Bronchial epithelial cell (primary cell): ENCODE measurements around the gene RYR2. TPM values are rescaled to one million over a fixed set of nuclear protein-coding genes. Genes with fewer than 3 reads are reported as not detected.
A peak's percentile ranks its signal among the peaks of the same experiment; 100 is the strongest.

ENCODE experiments used
- DNase-seq: peaks from one replicate; pipeline ENCODE4 v3.0.0-alpha.2; 2010; ENCODE audit warnings: low read depth
- FAIRE-seq: peaks from 2 replicates; lab custom pipeline; 2011; peaks lifted over from hg19 to GRCh38; lab: Jason Lieb, UNC
- H3K27me3 ChIP-seq: 2 replicates; pipeline ENCODE4 v1.5.1; 2011; ENCODE audit warnings: low read length; ENCODE audit not compliant: control insufficient read depth, insufficient read depth
- H3K36me3 ChIP-seq: 2 replicates; pipeline ENCODE4 v1.5.1; 2011; ENCODE audit warnings: low read length; ENCODE audit not compliant: control insufficient read depth, insufficient read depth
- H3K4me3 ChIP-seq: 2 replicates; pipeline ENCODE4 v1.5.1; 2011; ENCODE audit warnings: mild to moderate bottlenecking, low read depth, low read length, control low read depth
- CTCF ChIP-seq: IDR thresholded peaks from 2 replicates; pipeline ENCODE4 v1.5.1; 2011; ENCODE audit warnings: mild to moderate bottlenecking, moderate library complexity, low read length, control low read depth, inconsistent platforms; ENCODE audit not compliant: insufficient read depth, severe bottlenecking
- total RNA-seq: library from RNA; depleted of rRNA; stranded (reverse); fragments of >200 nt; gene quantifications from 2 replicates; pipeline ENCODE4 v1.2.1, GENCODE V29; 2014

RYR2 gene
- total RNA-seq, 1 donor from 2014 or later = not detected

- H3K4me3 ChIP-seq = no peak overlapping the region
- H3K36me3 ChIP-seq = no peaks in the 10 kb centered on the region
- FAIRE-seq (no peak), DNase-seq (no peak)
- no peak for TF ChIP-seq CTCF
- H3K27me3 ChIP-seq = no peaks in the 10 kb centered on the region
Observed at GRCh38 chr1:237191403-237191802, 149.4 kb downstream of the RYR2 start.

- H3K36me3 ChIP-seq = no peaks in the 10 kb centered on the region
- no peaks in the 10 kb centered on the region for H3K27me3 ChIP-seq
- DNase-seq (no peak), FAIRE-seq (peak; percentile 28)
- TF ChIP-seq CTCF = no peak
- H3K4me3 ChIP-seq = no peak overlapping the region
Observed at GRCh38 chr1:237197470-237198425, 155.8 kb downstream of the RYR2 start.

- FAIRE-seq (no peak), DNase-seq (no peak)
- H3K4me3 ChIP-seq = no peak overlapping the region
- H3K36me3 ChIP-seq = no peaks in the 10 kb centered on the region
- H3K27me3 ChIP-seq = no peaks in the 10 kb centered on the region
- no peak for TF ChIP-seq CTCF
Observed at GRCh38 chr1:237199026-237199425, 157.0 kb downstream of the RYR2 start.

- DNase-seq (no peak), FAIRE-seq (no peak)
- no peaks in the 10 kb centered on the region for H3K27me3 ChIP-seq
- no peak for TF ChIP-seq CTCF
- H3K4me3 ChIP-seq = no peak overlapping the region
- no peaks in the 10 kb centered on the region for H3K36me3 ChIP-seq
Observed at GRCh38 chr1:237201155-237201554, 159.2 kb downstream of the RYR2 start.

GRCh38 chr1:237204841-237205240 is 162.9 kb downstream of the RYR2 start:
- TF ChIP-seq CTCF = no peak
- Histone ChIP-seq H3K4me3 (no peak overlapping the region), H3K27me3 (no peaks in the 10 kb centered on the region), H3K36me3 (no peaks in the 10 kb centered on the region)
- FAIRE-seq = no peak
- DNase-seq = no peak
